Measurements from ENCODE around the gene POGK.
"Not testable (repeated sequence)": the region's sequence is repeated elsewhere in the genome, so short reads cannot be mapped to it uniquely, and the experiment has no call there.

POGK gene

GRCh38 chr1:166858726-166859419 lies 19.6 kb downstream of the POGK start:
- no peak for DNase-seq

- no peak for DNase-seq
Observed at GRCh38 chr1:166859597-166859996, 20.3 kb downstream of the POGK start.

DNA sequence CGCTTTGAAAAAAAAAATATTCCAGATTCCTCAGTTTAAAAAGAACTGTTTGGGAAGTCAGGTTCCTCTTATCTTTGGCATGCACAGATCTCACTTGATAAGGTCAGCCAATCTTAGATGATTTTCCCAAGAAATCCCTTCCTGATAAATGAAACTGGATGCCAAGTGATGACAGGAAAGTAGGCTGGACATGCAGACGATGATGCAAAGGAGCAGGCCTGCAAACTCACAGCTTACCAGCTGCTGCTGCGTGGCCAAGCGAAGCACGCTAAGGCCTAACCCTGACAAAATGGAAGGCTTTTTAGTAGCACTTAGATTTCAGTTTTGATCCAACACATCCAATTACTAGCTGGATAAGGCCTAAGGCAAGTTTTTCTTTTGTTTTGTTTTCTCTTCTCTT lies 26.7 kb downstream of the POGK start:
- no peak for DNase-seq

DNA sequence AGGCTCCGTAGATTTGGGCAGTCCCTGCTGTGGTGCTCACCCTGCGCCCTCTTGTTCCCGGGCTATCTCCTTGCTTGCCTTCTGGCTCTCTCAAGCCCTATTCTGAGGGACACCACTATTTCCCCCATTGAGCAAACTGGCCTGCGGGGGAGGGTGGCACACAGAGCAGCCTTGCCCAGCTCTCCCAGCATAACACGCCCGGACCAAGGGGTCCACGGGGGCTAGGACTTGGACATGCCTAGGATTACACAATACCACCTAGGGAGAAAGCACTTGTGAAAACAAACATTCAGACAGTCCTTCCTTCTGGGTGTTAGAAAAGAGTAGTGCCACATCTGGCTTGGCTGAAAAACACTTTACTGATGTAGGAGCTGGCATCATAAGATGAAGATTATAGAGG lies 29.4 kb downstream of the POGK start:
- DNase-seq: no peak

GRCh38 chr1:166869318-166870099 lies 30.2 kb downstream of the POGK start:
- DNase-seq: no peak

GRCh38 chr1:166870584-166870983 lies 31.3 kb downstream of the POGK start:
- DNase-seq: no peak

DNA sequence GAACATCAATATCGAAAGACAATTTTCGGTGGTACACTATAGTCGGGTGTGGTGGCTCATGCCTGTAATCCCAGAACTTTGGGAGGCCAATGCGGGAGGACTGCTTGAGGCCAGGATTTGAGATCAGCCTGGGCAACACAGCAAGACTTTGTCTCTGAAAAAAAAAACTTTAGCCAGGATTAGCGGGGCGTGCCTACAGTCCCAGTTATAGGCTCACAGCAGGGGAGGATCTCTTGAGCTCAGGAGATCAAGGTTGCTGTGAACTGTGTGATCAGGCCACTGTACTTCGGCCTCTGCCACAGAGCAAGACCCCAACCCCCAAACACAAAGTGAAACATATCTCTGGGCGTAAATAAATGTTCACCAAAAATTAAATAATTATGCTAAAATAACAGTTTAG lies 35.2 kb downstream of the POGK start:
- peak in 1 of 2 experiments; percentile 13 for DNase-seq

DNA sequence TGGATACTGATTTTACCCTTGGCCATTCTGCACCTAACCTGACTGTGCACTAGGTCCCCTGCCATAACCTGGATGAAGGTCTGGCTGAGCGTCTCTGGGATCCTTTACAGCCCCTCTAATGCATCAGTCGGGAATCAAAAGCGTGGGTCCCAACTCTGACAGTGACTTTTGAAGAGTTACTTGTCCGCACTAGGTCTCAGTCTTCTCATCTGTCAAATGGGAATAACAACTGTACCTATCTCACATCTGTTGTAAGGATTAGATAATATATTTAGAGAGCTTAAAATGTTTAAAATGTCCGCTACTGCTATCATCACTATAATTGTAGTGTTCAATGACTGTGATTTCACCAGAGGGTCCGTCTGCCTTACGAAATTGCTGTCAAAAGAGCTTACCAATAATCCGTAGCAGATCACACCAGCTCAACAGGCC lies 36.0 kb downstream of the POGK start:
- no peak for DNase-seq

- DNase-seq: peak; percentile 99
Observed at GRCh38 chr1:166875734-166876539, 36.7 kb downstream of the POGK start, which contains the start of gene TADA1. TADA1 (minus strand) TSS chr1:166876264; CDS start chr1:166876233, 31 bp downstream.

GRCh38 chr1:166876540-166876838 lies 37.2 kb downstream of the POGK start:
- DNase-seq: no peak

- DNase-seq: not testable (repeated sequence)
Observed at GRCh38 chr1:166878173-166878917, 39.1 kb downstream of the POGK start.

- DNase-seq: no peak
Observed at GRCh38 chr1:166882893-166883292, 43.6 kb downstream of the POGK start.

DNA sequence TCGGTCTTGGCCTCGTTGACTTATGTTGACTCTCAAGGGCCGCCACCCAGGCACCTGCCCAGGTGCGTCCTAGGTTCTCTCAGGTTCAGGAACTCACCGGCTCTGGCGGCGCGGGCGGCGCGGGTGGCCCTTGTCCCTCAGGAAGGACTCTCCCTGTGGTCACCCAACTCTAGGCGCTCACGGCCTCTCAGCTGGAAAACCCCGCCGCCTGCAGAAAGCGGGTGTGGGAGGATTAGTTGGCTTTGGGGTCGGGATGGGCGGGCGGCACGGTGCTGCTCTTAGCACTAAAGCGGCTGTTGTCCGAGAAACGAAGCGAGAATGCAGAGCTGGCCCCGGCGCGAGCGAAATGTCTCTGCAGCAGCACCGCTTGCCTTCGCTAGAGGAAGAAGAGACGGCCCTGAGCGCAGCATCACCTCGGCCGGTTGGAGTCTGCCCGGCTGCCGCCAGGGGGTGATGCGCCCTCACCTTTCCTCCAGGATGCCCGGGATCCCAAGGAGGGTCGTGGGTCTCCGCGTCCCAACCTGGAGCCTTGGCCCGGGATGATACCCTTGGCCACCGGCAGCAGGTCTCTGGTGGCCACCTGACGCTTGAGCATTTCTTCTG lies 44.9 kb downstream of the POGK start:
- DNase-seq: no peak

- no peak for DNase-seq
Observed at GRCh38 chr1:166884971-166885370, 45.7 kb downstream of the POGK start.

DNA sequence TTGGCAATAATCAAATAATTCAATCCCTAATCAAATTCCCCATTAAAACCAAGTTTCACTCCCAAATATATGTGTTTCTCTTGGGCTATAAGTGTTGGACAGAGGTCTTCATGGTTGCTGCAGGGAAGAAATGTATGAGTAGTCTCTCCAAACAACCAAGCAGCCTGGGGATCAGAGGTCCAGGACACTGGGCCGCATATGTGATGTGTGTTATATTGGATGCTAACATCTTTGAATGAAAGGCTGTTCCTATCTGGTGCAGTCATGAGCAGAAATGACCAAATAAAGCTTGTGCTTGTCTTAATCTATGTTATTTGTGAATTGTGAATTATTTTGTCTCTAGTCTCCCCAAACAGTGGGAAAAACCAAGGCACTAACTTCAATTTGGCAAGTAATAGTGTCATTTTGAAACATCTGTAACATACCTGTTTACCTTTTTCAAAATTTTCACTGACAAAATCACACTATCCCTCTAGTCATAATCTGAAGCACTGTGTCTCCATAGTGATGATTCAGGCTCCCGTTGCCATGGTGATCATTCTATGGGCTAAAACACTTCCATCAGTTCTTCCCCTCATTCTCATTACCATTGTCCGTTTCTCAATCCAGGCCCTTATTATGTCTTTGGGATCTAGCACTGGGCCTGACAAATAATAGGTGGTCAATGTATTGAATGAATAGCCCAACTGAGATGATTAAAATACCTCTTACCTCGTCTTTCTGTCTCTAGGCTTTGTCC lies 49.3 kb downstream of the POGK start:
- DNase-seq: peak in 1 of 2 experiments; percentile 16

DNA sequence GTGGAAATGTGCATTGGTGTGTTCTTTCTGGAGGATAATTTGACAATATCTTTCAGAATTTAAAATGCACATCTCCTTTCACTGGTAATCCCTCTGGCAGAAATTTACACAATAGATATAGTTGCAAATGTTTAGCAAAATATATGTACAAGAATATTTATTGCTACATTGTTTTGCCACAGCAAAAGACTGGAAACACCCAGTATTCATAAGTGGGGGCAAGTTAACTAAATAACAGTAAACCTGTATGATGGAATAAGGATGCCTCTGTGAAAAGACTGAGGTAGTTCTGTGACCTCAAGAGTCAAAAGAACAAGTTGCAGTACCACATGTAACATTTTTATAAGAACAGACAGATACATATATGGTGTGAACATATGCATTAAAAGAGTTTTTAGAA lies 50.5 kb downstream of the POGK start:
- no peak for DNase-seq

DNA sequence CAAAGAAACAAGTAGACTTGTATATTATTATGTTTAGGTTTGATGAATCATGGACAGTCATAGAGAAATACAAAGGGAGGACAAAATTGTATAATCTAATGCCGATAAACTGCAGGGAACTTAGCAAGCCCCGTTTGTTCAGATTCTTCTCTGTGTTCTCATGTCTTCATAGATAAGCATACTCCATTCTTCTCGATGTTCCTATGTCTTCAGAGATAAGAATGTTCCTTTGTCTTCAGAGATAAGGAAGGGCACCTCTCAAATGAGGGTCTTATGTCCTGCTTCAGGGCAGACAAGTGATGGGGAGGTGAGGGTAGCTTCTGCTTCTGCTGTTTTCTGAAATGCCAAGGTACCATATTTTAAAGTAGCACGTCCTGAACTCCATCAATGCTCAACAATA lies 56.5 kb downstream of the POGK start:
- DNase-seq: no peak

GRCh38 chr1:166899769-166900168 lies 60.5 kb downstream of the POGK start:
- DNase-seq: no peak

DNA sequence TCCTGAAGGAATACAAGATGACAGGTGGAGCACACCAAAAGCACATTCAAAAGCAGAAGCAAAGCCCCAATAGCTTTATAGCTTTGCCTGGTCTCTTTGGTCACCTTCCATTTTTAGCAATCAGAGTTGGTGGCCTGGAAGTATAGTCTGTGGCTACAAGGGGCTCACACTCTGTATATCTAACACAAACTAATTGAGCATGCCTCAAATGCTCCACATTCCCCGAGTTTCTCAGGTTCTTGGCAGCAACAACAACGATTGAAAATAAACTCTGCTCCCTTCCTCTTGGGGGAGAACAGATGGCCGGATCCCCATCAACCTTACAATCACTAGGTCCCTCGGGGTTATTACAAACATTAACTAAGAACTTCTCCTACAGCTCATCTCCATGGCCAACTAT lies 61.7 kb downstream of the POGK start:
- no peak for DNase-seq

DNA sequence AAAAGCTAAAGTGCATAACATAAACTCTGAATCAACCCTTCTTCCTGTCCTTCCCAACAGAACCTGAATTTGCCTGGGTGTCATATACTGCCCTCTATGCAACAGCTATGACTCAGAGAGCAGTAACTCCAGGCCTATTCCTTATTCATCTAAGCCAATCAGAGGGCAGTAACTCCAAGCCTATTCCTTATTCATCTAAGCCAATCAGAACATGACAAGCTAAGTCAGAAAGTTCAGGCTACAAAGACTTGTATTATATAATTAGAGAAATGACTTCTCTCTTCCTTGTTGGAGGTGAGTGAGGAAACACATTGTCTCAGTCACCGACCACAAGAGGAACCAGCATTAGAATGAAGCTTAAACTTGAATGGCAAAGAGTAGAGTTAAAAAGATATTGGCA lies 63.0 kb downstream of the POGK start:
- no peak for DNase-seq

- DNase-seq: no peak
Observed at GRCh38 chr1:166903232-166903631, 64.0 kb downstream of the POGK start.

- DNase-seq: no peak
Observed at GRCh38 chr1:166905136-166905535, 65.9 kb downstream of the POGK start.

Data from NCI-H2081 (cell line).